COLO668 (cell line): ENCODE measurements around the gene PIN1.

Experiments used
- DNase-seq: peaks from one replicate; lab custom pipeline; 2025; ENCODE audit not compliant: unreplicated experiment; lab: John Stamatoyannopoulos, UW

The PIN1 gene

GRCh38 chr19:9854282-9854846 is 19.2 kb downstream of the PIN1 start:
- no peak for DNase-seq

- no peak for DNase-seq
Measured at GRCh38 chr19:9856609-9857008, 21.5 kb downstream of the PIN1 start.

- no peak for DNase-seq
Measured at GRCh38 chr19:9857076-9857721, 22.1 kb downstream of the PIN1 start.

- no peak for DNase-seq
Measured at GRCh38 chr19:9857920-9858746, 23.0 kb downstream of the PIN1 start.

GRCh38 chr19:9858766-9859165 is 23.6 kb downstream of the PIN1 start:
- DNase-seq = no peak

- no peak for DNase-seq
Measured at GRCh38 chr19:9860407-9860806, 25.3 kb downstream of the PIN1 start.

- no peak for DNase-seq
Measured at GRCh38 chr19:9861503-9861902, 26.4 kb downstream of the PIN1 start.

GRCh38 chr19:9862938-9863337 is 27.8 kb downstream of the PIN1 start:
- no peak for DNase-seq

- no peak for DNase-seq
Measured at GRCh38 chr19:9863759-9864158, 28.6 kb downstream of the PIN1 start.

- DNase-seq = no peak
Measured at GRCh38 chr19:9865732-9866501, 30.8 kb downstream of the PIN1 start.

GRCh38 chr19:9868983-9869617 is 34.0 kb downstream of the PIN1 start:
- no peak for DNase-seq

GRCh38 chr19:9871626-9872338 is 36.7 kb downstream of the PIN1 start:
- DNase-seq = peak; percentile 70

- no peak for DNase-seq
Measured at GRCh38 chr19:9872618-9873242, 37.6 kb downstream of the PIN1 start.

GRCh38 chr19:9875031-9875627 is 40.0 kb downstream of the PIN1 start:
- DNase-seq = no peak

- DNase-seq = no peak
Measured at GRCh38 chr19:9875796-9876195, 40.7 kb downstream of the PIN1 start.

GRCh38 chr19:9877780-9878510 is 42.8 kb downstream of the PIN1 start:
- no peak for DNase-seq

GRCh38 chr19:9878511-9879196 is 43.5 kb downstream of the PIN1 start:
- DNase-seq = no peak

- DNase-seq = no peak
Measured at GRCh38 chr19:9881720-9882119, 46.6 kb downstream of the PIN1 start.
